NT2/D1 (cell line): Measurements from ENCODE around the gene COL18A1.

Source experiments
- SUZ12 ChIP-seq: IDR thresholded peaks from 2 replicates; pipeline ENCODE4 v1.6.1; 2011; ENCODE audit not compliant: insufficient read length, insufficient read depth; ENCODE audit errors: extremely low read depth
- YY1 ChIP-seq: IDR thresholded peaks from 2 replicates; pipeline ENCODE4 v1.6.1; 2011; ENCODE audit not compliant: insufficient read length, insufficient read depth

- TF ChIP-seq YY1 = no peak
- TF ChIP-seq SUZ12 = no peak
Measured at GRCh38 chr21:45365608-45366241, 39.2 kb upstream of the COL18A1 start.
